ENCODE data around the gene GLP2R.
"Not testable (repeated sequence)": the region's sequence is repeated elsewhere in the genome, so short reads cannot be mapped to it uniquely, and the experiment has no call there.

The GLP2R gene

DNA sequence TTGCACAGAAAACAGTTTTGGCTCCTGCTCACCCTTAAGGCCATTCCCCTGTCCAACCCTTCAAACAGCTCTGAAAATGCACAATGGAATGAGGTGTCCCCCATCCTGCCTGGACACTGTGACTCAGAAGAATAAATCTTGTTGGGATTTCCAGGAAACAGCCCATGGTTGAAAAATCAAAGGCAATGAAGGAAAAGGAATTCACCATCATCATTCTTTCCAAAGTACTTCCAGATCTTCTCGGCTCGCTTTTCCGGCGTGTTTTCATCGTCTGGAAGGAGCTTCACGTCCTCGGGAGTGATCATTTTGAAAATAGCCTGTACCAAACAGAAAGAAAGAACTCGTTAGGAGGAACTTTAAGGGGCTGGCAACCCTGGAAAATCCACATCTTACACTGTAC is 75.1 kb downstream of the GLP2R start:
- peak; percentile 79 for DNase-seq

DNA sequence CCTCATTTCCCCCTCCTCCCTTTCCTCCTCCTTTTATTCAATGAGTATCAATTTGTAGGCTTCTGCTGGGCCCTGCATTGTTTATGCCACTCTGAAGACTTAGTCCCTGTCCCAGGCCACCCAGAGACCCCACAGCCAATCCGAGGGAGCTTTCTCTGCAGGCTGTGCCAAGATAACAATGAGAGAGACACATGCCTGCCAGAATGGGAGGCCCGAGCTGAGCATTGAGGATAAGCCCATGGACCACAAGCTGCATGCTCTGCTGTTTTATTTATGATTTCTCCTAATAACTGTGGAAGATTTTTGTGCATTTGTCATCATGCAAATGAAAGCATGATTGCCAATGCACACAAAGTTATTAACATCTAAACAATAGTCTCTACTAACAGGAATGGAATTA is 76.4 kb downstream of the GLP2R start:
- no peak for DNase-seq

DNA sequence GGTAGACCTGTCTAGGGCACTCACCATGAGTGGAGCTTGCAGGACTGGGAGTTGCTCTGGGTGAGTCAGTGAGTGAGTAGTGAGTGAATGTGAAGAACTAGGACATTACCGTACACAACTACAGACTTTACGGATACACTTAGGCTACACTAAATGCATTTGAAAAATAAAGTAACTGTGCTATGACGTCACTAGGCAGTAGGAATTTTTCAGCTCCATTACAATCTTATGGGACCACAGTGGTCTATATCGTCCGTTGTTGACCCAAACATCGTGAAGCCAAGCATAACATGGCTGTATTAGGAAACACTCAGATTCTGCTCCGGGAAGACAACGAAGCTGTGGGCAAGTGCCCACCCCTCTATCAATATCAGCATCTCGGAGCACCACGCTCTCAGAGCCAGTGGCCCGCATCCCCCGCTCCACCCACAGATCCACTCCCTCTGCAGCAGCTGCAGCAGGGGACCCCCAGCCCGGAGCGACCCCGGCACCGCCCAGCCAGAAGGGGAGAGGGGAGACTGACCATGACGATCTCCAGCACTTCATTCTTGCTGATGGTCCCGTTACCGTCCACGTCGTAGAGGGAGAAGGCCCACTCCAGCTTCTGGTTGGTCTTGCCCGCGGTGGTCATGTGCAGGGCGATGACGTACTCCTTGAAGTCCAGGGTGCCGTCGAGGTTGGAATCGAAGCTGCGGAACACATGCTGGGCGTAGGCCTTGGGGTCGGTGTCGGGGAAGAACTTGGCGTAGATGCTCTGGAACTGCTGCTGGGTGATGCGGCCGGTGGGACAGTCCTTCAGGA is 78.8 kb downstream of the GLP2R start:
- DNase-seq = no peak

DNA sequence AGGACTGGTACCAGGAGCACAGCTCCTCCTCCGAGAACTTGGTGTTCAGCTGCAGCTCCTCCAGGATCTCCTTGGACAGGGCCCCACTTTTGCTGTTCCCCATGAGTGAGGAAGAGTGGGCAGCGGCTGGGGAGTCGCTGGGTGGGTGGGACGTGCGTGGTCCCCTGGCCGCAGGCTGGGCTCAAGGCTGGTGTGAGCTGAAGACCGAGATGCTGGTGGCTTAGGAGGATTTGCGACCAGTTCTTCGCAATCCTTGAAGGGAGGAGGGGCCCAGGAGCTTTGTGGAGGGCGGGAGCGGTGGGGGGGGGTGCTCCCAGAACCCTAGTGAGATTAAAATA is 79.3 kb downstream of the GLP2R start, which contains the start of gene RCVRN:
TSS of gene RCVRN (minus strand) at position 194 of the 338 bp plus-strand sequence. CDS start at position 103, 91 bp downstream.
- no peak for DNase-seq

DNA sequence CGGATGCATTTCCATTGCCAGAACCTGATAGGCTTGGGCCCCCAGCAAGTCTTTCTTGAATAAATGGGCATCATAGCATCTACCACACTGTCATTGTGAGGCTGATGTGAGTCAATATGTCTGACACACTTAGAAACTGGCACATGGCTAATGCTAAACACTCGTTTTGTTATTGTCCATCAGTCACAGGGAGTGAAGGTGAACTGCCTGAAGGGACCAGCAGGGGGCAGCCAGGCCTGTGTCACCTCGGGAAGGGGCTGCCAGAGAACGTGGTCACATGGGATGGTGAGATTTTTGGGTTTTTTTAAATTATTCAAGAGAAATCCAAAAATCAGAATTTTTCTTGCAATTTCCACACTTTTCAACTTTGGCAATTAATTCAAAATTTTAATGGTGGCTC is 80.2 kb downstream of the GLP2R start:
- DNase-seq = peak; percentile 22

DNA sequence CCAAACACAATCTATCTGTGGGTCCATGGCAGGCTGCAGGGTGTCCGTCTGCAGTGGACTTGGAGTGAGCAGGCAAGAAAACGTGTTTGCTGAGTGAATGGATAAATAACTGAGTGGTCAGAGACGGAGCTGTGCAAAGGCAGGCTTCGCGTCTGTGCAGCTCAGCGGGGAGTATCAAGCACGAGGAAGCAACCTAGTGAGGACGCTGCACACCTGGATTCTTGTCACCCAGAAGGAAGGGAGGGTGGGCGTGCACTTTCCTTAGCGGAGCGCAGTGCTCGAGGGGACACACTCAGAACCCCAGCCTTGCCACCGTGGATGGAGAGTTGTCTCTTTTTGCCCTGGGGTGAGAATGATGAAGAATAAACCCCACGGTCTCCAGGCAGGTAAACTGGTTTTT is 80.9 kb downstream of the GLP2R start:
- no peak for DNase-seq

DNA sequence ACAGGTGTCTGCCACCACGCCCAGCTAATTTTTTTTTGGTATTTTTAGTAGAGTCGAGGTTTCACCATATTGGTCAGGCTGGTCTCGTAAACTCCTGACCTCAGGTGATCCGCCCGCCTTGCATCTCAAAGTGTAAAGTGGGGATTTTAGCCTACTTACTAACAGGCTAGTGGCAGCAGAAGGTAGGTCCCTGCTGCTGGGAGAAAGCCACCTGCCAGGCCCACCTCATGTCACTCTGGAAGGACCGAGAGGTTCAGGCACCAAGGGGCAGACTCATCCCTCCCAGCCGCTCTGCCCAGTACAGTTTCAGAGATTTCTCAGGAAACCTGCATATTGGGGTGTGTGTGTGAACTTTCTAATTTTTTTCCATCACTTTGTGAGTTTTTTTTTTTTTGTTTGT is 81.4 kb downstream of the GLP2R start:
- DNase-seq = no peak

DNA sequence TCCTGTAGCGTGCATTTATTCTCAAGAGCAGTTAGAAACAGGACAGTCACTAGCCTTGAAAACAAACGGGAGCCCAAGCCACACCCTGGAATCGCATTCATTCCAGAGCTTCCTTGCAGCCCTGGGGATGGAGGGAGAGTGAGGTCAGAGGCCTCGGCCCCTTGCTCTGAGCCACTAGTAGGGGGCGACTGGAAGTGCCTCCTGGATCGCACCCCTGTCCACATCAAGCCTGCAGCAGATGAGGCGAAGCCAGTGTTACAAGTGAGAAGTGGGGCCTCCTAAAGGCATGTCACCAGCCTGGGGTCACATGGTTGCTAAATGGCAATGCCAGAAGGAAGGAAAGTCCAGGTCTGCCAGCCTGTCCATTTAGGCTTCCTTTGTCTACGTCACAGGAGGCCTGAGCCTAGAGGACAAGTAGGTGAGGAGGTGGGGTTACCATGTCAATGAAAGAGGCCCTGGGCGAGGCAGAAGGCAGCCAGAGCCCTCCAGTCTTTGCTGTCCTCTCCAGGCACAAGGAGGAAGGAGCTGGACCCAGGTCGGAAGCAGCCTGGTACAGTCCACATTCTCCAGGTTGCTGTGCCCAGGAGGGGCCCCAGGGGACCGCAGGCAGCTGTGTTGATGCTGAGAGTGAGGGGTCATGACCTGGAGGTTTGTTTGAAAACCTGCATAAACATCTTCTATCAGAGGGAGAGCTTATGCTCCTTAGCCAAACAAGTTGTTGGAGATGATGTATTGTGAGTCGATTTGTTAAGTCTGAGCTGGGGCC is 82.3 kb downstream of the GLP2R start:
- DNase-seq = no peak

DNA sequence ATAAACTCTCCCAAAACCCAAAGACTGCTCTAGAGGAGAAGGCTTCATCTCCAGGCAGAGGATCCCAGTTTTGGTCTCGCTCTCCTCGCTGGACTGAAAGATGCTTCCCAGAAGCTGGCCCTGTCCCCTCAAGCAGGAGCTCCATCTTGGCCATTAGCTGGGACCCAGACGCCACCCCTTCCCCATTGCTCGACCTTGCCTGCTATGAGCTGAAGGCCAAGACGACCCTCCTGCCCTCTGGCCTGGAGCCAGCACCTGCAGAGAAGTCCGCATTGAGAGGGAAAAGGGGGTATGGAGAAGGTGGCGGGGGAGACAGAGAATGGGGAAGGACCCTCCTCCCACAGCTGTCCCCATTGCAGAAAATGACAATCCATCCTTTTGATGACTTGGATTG is 82.9 kb downstream of the GLP2R start:
- no peak for DNase-seq

DNA sequence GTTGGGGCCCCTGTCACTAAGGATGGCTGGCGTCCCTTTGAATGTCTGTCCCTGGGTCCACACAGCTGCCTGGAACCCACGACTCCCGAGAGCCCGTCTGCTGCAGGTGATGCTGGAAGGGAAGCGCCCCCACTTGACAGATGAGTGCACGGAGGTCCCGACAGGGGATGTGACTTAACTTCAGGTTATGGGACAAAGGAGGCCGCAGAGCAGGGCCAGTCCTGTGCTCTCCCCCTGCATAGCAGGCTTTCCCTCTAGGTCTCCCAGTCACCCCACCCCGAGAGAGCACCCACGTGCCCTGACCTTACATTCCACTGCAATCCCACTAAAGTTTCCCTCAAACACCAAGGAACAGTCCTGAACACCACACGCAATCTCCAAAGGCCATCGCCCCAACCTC is 85.4 kb downstream of the GLP2R start:
- no peak for DNase-seq

DNA sequence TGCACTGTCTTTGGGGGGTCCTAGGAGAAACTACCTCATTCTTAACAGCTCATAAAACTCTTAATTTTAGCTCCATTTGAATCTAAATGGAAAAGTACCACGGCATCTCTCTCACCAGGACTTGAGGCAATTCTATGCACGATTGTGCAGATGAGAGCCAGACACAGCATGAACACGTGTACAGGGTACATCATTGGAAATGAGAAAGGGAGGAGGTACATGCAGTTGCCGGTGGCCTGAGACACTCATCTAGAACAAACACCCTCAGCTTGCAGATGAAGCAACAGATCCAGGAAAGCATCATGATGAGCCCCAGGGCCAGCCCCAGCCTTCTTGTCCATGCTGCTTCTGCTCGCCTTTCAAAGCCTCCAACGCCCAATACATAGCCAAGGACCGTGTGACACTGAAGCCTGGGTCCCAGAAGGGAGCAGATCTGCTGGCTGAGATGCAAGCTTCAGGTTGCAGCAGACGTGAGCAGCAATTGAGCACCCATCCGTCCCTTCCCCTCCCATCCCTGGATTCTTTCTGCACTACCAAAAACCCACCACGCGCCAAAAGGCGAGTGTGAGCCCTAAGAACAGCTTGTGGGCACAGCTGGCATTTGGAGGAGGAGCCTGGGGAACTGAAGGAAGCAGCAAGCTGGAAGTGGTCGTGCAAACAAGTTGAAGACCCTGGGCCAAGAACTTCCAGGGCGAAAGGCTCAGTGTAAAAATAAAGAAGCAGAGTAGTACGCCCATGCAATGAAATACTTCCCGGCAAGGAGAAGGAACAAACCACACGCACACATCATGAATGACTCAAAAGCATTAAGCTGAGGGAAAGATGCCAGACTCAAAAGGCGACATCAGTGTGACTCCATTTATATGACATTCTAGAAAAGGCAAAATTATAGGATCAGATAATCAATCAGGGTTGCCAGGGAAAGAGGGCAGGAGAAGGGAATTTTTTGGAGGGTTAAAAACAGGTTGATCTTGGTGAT is 86.7 kb downstream of the GLP2R start:
- DNase-seq = no peak

DNA sequence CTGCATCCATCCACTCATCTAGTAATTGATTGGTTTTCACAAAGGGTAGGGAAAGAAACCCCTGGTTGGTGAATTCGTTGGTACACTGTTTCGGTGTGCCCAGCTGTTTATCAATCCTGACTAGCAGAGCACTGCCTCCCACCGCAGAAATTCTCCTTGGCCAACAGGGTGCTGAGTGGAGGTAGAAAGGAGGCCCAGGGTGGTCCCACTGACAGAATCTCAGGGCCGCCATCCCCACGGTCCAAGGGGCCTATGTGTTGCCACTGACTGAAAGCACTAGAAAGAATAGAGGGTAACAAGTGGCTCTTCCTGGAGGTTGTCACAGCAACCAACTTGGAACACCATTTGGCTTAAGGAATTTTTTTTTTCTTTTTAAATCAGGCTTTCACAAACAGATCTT is 87.8 kb downstream of the GLP2R start:
- no peak for DNase-seq

DNA sequence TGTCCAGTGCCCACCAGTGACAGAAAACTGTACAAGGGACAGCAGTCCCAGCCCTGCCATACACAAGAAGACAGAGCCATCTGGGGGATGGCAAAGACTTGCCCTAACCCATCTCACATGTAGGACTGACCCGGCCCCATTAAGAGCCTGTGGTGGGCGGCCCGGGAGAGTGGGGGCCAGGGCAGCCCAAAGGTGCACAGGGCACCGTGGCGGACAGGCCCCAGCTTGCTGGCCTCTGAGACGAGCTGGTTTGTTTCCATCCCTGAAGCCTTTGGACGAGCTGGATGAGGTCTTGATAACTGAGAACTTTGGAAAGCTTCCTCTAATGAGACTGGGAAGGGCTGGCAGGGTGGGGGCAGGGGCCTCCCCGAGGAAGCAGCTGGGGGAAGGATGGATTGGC is 90.4 kb downstream of the GLP2R start:
- DNase-seq = no peak

DNA sequence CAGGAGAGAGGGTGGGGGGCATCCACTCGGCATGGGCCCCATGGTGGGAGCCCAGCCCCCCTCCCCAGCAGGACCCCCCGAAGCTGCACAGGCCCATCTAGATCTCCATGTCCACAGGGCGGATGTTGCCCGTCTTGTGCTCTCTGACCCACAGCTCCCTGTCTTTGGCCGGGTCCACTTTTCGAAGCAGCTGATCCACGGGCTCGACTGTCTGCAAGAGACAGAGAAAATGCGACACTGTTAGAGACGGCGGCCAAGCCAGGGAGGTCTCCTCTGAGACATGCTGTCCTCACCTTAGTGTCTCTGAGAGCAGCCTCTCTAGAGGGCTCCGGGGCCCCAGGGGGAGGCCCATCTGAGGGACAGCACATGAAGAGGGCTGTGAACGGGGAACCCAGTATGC is 91.4 kb downstream of the GLP2R start:
- DNase-seq = no peak

DNA sequence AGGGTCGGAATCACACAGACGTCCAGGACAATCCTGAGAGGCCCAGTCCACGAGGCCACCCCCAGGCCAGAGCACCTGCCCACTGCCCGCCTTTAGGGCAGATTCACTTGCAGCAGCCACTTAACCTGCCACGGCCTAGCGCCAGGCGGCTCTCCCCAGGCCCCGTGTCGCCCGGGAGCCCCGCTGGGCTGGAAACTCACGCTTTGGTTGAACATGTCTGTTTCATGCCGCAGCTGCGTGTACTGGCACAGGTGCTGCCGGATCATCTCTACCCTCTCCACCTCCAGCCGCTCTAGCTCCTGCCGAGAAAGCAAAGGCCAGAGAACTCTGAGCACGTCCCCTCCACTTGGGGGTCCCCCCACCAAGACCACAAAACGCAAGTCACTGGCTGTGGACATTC is 92.1 kb downstream of the GLP2R start:
- no peak for DNase-seq

DNA sequence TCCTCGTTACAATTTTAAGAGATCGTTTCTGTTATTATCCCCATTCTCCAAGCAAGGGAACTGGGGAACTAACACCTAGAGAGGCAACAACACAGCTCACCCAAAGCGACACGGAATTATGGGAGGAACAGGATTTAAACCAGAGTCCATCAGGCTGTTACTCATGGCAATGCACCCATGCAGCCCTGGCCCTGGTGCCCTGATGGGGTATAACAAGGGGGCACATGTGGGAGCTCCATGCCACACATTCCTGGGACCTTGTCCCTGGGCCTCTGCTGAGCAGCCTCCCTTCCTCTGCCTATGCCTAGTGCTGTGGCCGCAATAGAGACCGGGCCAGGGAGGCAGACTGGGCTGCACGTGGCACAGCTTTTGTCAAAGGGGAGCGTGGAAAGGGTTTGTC is 92.6 kb downstream of the GLP2R start:
- DNase-seq = no peak

DNA sequence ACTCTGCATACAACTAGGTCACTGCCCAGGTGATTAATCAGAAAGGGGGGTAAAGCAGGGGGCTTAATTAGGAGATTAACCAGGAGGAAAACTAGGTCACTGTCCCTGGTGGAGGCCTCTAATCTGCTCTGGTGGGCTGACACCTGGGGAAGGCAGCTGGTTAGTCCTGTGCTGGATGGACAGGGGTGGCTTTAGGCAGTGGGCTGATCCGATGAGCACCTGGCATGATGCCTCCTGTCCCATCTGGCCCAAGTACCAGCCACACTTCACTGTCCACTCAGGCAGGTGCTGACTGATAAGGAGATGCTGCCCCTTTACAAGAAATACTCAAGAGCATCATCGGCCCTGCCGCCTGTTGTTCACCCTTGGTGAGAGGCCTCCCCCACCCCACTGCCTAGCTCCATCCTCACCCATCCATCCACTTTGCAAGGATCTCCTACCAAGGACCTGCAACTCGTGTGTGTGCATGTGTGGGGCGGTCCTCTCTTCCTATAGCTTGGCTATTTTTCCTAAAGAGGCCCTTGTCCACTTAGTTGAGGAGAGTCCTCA is 93.2 kb downstream of the GLP2R start:
- DNase-seq = no peak

DNA sequence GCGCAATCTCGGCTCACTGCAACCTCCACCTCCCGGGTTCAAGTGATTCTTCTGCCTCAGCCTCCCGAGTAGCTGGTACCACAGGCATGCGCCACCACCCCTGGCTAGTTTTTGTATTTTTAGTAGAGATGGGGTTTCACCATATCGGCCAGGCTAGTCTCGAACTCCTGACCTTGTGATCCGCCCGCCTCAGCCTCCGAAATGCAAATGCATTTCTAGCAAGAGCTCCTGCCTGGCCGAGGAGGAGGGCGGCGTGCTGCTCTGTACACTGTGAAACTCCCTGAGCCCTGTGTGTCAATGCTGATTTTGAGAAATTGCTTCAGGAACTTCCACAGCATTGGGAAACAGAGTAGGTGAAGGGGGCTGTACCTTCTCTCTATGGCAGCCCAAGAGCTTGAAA is 95.5 kb downstream of the GLP2R start:
- DNase-seq = not testable (repeated sequence)

DNA sequence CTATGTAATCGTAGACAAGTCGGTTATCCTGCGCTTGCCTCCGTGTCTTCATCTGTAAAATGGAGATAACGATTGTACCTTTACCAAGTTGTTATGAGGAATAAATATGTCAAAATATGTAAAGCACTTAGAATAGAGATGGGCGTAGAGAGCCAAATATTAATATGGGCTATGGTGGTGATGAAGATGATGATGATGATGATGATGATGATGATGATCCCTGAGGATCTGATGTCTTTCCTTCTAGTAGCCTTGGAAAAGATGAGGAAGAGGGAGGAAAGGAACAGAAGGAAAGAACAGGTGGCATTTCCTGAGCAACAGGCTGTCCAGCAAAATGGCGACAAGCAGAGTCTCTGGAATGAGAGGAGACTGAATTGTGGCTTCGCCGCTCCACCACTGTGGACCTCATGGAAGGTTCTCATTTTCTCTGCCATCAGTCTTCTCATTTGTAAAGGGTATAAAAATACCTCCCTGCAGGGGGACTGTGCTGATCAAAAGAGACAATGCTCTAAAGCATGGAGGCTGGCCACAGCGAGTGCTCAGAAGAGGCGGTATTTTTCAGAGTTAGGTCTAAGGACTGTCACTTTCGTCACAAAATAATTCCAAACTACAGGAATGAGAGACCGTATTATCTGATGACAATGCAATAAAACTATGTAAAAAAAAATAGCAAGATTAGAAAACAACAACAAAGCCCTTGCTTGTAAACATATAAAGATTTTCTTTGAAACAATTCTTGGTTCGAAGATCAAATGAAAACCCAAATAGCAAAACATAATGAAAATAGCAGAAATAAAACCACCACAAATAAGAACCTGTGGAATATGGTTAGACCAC is 96.5 kb downstream of the GLP2R start:
- no peak for DNase-seq

DNA sequence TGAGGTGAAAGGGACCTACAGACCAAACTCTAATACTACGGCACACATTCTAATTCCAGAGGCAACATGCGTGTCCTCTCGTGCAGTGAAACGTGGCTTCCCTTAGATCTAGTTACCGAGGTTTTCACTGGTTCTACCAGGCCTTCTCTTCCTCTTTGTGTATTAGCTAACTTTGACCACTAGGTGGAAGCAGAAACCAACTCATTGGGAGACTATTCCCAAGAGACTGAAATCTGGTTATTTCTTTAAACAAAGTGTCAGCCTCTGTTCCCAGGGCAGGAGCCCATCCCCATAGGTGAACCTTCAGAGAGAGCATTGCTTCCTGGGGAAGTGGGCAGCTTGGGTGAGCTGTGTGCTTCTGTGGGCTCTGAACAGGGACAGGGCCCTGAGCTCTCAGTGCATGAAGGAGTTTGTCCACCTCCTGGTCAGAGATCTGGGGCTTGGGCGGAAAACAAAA is 99.0 kb downstream of the GLP2R start:
- peak; percentile 66 for DNase-seq

DNA sequence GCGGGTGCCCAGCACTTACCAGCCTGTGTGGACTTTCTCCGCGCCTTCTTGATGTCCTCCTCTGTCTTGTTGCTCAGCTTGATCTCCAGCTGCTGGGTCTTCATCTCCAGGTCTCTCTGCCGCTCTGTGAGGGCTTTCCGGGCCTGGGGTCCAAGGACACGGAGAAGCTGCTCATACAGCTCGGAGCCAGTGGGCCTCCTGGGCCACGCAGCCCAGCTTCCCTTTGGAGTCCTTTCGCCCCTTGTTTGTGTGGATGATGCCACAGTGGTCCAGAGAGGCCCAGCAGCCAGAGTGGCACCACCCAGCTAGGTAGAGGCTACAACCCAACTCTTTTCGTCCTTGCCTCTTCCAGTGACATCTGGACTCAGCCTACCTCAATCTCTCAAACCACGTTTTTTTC is 99.7 kb downstream of the GLP2R start:
- DNase-seq = no peak
